Measurements from ENCODE around the gene OIP5.

DNA sequence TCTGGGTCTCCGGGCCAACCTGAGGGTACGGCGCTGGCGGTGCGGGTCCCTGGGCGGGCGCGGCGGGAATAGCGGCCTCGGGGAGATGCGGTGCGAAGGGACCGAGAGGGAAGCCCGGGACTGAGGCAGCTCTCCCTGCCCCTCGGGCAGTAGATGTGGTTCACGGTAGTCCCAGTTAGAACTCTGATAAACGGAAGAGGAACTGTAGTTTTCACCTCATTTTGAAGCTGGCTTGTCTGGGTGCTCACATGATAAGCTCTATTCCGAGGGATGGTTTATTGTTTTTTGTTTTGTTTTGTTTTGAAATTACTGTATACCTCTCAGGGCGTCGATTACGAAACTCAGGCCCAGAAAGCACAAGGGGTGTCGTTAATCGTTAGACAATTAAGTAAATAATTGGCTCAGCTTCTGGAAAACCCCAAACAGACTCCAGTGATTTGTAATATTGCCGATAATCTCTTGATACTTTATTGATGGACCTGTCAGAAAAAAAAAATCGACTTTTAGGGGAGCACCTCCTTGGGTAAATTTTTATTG is 703 bp upstream of the OIP5 start:
- TF ChIP-seq SIN3A (IDR thresholded peaks at IDR 0.05; ENCODE audit: borderline replicate concordance, insufficient read depth, low read length) (no peak), POLR2AphosphoS5 (IDR thresholded peaks at IDR 0.05; ENCODE audit: low read depth, low read length) (no peak), TAF1 (IDR thresholded peaks at IDR 0.05; ENCODE audit: borderline replicate concordance, insufficient read depth, low read length) (no peak)
